ENCODE data around the gene PTPN7. TPM values are rescaled to one million over a fixed set of nuclear protein-coding genes. Genes with fewer than 3 reads are reported as not detected.
A peak's percentile ranks its signal among the peaks of the same experiment; 100 is the strongest.

Gene PTPN7
- total and polyA plus RNA-seq, 10 of the 15 experiments (the other 5 are each of a cell fraction or from before 2014, with no cell fraction given): 7.9 to 117 (median 102) TPM

DNA sequence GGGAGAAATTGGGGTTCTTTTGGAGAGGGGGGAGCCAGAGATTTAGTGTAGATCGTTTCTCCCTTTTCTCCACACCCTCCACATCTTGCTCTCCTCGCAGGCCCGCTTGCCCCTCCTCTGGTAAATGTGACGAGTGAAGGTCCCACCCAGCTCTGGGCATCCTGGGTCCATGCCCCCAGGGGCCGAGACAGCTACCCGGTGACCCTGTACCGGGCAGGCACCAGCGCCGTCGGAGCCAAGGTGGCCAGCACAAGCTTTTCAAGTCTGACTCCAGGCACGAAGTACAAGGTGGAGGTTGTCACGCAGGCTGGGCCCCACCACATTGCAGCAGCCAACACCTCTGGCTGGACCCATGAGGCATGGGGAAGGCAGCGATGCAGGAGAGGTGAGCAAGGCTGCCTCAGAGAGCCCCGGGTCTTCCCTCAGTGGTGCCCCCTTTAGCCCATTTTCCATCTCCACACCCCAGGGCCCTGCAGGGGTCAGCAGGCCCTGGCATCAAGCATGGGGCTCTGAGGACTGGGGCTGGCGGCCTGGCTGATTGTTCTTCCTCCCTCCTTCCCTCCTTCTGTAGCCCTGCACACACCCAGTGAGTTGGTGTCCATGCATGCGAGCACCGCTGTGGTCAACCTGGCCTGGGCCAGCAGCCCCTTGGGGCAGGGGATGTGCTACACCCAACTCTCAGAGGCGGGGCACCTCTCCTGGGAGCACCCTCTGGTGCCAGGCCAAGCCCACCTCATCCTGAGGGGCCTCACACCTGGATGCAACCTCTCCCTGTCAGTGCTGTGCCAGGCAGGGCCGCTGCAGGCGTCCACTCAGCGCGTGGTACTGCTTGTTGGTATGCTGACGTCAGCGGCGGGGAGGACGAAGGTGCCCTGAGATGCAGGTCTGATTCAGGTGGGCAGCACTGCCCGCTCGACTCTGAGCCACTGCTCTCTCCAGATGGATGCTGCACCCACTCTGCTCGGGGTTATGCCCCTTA, 16.8 kb upstream of the PTPN7 start:
- TF ChIP-seq CBX5 (IDR thresholded peaks at IDR 0.05; ENCODE audit: low read depth) (no peak), RAD51 (IDR thresholded peaks at IDR 0.05) (no peak), NFYA (IDR thresholded peaks at IDR 0.05; ENCODE audit: borderline replicate concordance, low read depth, low read length) (no peak), GABPA (IDR thresholded peaks at IDR 0.05; ENCODE audit: low read depth) (no peak)
- TF ChIP-seq, protein P1, sequence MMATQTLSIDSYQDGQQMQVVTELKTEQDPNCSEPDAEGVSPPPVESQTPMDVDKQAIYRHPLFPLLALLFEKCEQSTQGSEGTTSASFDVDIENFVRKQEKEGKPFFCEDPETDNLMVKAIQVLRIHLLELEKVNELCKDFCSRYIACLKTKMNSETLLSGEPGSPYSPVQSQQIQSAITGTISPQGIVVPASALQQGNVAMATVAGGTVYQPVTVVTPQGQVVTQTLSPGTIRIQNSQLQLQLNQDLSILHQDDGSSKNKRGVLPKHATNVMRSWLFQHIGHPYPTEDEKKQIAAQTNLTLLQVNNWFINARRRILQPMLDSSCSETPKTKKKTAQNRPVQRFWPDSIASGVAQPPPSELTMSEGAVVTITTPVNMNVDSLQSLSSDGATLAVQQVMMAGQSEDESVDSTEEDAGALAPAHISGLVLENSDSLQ (IDR thresholded peaks at IDR 0.05): no peak
- DNase-seq (ENCODE audit: low read depth, low spot score) (no peak), FAIRE-seq (no peak), ATAC-seq (peak; percentile 16; the same call in 1 of the 3 replicates)
- no TSS peak for BruUV-seq (replicated peaks)
- H3K9ac ChIP-seq (ENCODE audit: control insufficient read depth, insufficient read depth, low read length): no peak overlapping the region
- no peaks in the 10 kb centered on the region; the same call in 1 of the 2 replicates for H3K4me1 ChIP-seq (ENCODE audit: control insufficient read depth, insufficient read depth, low read length)
- H3K4me3 ChIP-seq: no peak overlapping the region
- H4K20me1 ChIP-seq (ENCODE audit: control insufficient read depth, insufficient read depth): no peaks in the 10 kb centered on the region
- ChIA-PET POLR2A (no interaction called here), SMC1A (ENCODE audit: uncharacterized antibody, unreplicated experiment) (no interaction called here), RAD21 (ENCODE audit: unreplicated experiment) (interaction anchor here (0.6 kb wide), 1 partner anchor 139 kb away, joined by 3 read pairs; no protein-coding TSS in a partner anchor), CTCF (interaction anchor here (0.7 to 2.3 kb wide), 2 partner anchors 12 to 16 kb away, joined by 3 to 9 read pairs; no protein-coding TSS in a partner anchor)
- H3K4me2 ChIP-seq (ENCODE audit: control insufficient read depth, insufficient read depth): no peak overlapping the region
- in situ Hi-C loops (cut with MboI) (no loop called here), intact Hi-C loops (cut with micrococcal nuclease; ENCODE audit: unreplicated experiment) (no loop called here)
- WGBS (ENCODE audit: insufficient coverage, insufficient replicate concordance, low lambda C conversion rate, missing lambda C conversion rate): 53% methylated on average over 29 of the region's 29 CpGs
- H3K9me3 ChIP-seq (replicated peaks; ENCODE audit: control insufficient read depth, insufficient read depth, low read length): no peaks in the 10 kb centered on the region
- H3K79me2 ChIP-seq (ENCODE audit: control insufficient read depth, insufficient read depth, low read length): no peaks in the 10 kb centered on the region
- no peak overlapping the region for H2AFZ ChIP-seq (ENCODE audit: control insufficient read depth, low read depth, low read length)
- no peaks in the 10 kb centered on the region; a peak in 2 of 4 replicates for H3K27me3 ChIP-seq (replicated peaks in 1 of 2; ENCODE audit: control insufficient read depth in 2 of 2, insufficient read depth in 2 of 2, low read length in 1 of 2)
- no peaks in the 10 kb centered on the region for H3K36me3 ChIP-seq (ENCODE audit: control insufficient read depth in 2 of 2, insufficient read depth in 2 of 2, low read length in 1 of 2)
- H3K27ac ChIP-seq (ENCODE audit: control insufficient read depth, insufficient read depth): no peak overlapping the region
